Measurements from ENCODE around the gene BBLN.

BBLN gene

DNA sequence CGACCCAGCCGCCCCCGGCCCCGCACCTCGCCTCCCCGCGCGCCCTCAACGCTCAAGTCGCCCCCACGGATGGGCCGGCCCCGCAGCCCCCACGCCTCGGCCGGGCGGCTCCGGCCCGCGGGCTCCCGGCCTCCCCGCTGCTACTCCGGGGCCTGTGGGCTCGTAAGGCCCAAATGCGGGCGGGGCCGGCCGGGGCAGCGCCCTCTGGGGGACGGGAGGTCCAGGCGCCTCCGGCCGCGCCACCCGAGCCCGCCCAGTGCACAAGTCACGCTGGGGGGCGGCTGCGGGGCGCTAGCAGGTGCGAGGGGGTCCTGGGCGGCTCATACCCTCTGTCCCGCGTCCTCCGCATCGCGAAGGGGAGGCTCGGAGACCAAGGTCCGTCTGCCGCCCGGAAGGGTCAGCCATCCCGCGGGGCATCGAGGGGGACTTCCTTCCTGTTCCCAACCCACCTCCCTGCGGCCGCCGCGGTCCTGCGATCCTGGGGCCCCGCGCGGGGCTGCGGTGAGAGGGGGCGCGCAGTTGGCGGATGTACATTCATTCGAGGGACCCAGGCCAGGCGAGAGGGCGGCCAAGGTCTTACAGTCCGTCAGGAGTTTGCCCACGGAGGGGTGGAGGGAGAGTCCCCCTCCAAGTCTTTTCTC lies 31.5 kb downstream of the BBLN start, which contains the start of gene CIZ1:
Gene CIZ1 (minus strand): TSS at position 167 of the 641 bp plus-strand sequence. CDS start 715 bp downstream, outside the sequence.
- peak; percentile 58 for DNase-seq

DNA sequence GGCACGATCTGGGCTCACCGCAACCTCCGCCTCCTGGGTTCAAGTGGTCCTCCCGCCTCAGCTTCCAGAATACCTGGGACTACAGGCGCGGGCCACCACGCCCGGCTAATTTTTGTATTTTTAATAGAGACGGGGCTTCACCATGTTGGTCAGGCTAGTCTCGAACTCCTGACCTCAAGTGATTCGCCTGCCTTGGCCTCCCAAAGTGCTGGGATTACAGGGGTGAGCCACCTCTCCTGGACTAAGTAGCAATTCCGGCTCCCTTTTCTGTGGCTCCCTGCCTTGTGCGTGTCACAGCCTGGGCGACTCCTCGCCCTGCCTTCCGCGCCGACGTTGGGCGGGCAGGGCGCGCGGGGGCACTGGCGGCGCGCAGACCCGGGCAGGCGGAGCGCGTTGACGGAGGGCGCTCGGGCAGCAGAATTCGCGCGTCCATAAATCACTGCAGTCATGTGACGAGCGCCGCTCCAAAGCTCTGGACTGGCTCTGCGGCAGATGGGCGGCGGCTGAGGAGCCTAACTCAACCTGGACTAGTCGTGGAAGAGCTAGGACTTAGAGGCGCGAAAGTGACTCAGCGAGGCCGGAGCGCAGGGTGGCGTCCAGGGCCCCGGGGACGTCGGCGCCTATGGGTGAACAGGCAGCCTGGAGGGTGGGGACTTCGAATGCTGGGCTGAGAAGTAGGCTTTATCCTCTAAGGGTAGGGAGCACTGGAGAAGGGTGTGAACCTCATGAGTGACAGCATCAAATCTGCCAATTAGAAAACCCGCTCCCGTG lies 32.7 kb downstream of the BBLN start:
- DNase-seq: peak; percentile 35

DNA sequence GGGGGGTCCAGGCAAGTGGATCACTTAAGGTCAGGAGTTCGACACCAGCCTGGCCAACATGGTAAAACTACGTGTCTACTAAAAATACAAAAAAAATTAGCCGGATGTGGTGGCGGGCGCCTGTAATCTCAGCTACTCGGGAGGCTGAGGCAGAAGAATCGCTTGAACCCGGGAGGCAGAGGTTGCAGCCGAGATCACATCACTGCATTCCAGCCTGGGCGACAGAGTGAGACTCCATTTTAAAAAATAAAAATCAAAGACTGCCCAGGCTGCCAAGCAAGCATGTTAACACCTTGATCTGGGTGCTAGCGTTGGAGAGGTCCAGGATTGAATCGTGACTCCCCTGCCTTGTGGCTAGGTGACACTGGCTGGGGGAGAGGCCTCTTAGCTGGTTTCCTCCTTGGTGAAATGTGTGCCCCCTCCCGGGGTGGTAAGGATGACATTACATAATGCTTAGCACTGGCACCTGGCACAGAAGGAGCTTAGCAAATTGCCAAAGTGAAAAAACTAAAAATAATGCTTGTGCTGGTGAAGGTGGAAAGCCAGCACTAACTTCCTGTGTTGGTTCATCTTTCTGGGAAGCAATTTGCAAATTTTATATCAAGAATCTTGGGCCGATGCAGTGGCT lies 33.5 kb downstream of the BBLN start:
- no peak for DNase-seq

DNA sequence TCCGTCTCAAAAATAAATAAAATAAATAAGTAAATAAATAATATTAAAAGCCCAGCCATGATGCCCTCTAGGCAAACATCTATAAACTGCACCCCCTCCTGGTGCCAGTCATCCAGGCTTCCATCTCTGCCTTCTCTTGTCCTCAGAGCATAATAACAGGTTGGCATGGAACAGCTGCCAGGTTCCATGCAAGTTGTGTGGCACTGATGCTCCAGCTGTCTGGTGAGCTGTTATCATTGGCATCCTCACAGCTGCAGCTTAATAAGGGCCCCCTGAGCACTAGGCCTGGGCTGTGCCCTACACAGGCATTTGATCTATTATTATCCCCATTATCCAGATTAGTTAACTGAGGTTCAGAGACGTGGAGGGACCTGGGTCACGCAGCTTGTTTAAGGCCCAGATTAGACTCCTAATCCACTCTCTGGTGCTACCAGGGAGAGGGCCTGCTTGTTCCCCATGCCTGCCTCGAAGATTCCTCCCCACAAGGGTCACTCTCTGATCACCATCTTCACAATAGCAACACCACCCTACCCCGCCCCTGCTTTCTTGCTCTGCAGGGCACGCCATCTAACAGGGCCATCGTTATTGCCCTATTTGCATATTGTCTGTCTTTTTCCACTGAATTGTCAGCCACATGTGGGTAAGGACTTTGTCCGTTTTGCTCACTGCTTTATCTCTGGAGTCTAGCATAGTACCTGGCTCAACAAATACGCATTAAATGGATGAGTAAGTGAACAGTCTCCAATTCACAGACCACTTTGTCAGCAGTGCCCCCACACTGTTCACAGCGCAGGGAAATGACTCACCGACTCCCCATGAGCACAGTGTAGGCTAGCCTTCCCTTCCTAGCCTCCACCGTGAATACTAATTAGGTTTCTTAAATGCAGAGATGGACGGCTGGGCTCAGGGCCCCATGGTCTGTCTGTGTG lies 41.6 kb downstream of the BBLN start:
- DNase-seq: no peak

DNA sequence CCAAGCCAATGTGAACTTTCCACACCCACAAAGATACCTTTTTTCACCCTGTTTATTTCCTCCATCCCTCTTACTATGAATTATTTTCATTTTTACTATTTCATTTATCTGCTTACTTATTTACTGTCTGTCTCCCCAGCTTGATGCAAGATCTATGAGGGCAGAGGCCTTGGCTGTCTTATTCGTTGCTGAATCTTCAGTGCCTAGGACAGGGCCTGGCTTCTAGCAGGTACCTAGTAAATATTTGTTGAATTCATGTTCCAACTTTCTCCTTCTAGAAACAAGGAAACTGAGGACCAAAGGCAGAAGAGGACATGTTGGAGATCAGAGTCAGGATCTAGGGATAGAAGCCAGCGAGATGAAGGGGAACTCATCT lies 42.6 kb downstream of the BBLN start:
- no peak for DNase-seq

DNA sequence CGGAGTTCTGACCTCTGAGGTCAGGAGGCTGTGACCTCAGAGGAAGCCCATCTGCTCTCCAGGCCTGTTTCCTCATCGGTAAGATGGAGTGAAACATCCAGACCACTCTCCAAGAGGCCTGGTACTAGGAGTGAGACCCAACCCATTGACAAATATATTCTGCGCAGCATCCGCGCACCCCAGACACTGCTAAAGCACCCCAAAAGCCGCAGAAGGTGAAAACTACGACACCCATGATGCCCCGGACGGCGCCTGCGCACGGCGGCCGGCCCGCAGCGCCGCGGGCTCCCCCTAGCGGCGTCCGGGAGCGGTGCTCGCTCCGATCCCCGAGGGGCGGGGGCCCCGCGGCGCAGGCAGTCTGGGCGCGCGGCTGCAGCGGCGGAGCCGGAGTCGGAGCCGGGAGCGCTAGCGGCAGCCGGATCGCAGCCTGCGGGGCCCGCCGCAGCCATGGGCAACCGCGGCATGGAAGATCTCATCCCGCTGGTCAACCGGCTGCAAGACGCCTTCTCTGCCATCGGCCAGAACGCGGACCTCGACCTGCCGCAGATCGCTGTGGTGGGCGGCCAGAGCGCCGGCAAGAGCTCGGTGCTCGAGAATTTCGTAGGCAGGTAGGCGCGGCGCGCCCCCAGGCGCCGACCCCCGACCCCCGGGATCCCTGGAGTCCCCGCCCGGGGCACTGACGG lies 43.1 kb downstream of the BBLN start, which contains the start of gene DNM1:
Gene DNM1 (plus strand): TSS at position 356 of the 683 bp plus-strand sequence. CDS start 92 bp downstream, at position 448.
- DNase-seq: peak; percentile 56

DNA sequence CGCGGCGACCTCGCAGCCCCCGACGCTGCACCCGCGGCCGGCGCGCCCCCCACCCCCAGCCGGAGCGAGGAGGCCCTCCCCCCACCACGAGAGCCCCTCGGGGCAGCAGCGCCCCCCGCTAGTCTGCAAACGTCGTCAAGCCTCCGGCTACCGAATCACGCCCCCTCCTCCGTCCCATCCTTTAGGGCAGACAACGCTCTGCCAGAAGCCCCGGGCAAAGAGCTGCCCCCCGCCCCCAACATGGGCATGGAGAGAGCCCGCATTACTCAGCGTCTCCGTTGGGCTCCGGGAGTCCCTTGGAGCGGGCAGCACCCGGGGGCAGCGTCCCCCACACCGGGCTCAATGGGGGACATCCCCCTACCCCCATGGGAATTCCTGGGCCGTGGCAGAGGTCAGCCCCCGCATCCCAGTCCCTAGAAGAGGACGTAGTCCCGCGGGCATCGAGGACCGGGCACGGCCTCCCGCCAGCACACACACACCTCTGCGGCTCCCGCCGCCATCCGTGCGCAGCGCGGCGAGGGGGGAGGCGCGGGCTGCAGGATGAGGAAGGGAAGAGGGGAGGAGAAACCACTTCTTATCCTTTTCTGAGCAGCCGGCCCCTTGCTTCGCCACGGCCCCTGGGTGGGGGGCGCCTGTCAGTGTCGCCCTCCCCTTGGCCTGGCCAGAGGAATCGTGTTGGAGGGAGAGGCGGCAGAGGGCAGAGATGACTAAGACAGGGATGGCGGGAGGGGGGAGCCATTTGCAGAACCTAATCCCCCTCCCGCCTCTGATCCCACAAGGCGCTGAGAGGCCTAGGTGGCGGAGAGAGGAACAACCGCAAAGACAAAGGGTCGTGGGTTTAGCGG lies 43.9 kb downstream of the BBLN start:
- DNase-seq: no peak

DNA sequence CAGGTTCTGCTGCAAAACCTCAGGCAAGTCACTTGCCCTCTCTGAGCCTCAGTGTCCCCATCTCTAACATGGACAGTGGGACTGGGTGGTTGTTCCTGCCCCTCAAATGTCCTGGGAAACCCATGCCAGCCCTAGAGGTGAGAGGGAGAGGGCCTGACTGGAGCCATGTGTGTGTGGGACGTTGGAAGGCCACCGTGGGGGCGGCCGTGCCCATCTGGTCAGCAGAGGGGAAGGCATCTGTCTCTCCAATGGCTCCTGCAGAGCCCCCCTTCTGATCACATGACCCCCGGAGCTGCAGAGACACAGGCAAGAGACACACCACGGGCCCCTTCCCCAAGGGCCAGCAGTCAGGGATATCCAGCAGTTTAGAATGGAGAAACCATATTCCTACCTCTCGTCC lies 44.8 kb downstream of the BBLN start:
- no peak for DNase-seq

DNA sequence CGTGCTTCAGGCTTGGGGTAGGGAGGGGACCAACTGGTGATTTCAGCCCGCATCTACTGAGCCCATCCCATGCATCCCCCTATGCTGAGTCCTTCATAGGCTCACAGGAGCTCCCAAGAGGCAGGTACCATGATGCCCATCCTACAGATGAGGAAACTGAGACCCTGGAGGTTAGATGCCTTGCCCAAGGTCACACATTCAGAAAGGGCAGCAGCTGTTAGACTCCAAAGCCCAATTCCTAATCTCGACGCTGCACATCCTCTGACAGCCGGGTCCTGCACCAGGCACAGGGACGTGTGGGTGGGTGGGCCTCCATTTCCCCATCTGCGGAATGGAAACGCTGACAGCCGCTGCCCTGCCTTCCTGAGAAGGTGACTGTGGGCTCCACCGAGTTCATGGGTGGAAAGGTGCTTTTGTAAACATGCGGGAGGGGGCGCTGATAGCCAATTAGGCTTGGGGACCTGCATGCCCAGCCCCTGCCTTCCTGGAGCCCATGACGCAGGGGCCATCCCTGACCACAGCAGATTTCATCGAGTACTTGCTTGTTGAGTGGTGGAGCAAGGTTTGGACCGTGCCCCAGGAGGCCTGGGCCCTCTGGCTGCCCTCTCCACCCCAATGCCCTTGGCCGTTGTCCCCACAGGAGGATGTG lies 45.4 kb downstream of the BBLN start:
- no peak for DNase-seq

DNA sequence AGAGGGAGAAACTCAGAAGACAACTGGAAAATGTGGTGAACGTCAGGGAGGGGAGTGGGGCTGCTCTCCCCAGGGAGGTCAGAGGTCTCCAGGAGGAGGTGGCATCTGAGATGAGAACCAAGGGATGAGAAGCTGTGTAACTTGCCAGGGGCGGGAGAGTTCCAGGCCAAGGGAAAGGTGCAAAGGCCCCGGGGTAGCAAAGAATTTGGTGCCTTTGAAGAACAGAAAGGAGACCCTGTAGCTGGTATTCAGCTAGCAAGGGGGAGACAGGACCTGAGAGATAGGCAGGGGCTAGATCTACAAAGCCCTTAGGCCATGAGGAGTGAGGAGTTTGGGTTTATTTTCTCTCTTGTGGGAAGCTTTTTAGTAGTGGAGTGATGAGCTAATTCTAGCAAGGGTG lies 46.4 kb downstream of the BBLN start:
- no peak for DNase-seq

DNA sequence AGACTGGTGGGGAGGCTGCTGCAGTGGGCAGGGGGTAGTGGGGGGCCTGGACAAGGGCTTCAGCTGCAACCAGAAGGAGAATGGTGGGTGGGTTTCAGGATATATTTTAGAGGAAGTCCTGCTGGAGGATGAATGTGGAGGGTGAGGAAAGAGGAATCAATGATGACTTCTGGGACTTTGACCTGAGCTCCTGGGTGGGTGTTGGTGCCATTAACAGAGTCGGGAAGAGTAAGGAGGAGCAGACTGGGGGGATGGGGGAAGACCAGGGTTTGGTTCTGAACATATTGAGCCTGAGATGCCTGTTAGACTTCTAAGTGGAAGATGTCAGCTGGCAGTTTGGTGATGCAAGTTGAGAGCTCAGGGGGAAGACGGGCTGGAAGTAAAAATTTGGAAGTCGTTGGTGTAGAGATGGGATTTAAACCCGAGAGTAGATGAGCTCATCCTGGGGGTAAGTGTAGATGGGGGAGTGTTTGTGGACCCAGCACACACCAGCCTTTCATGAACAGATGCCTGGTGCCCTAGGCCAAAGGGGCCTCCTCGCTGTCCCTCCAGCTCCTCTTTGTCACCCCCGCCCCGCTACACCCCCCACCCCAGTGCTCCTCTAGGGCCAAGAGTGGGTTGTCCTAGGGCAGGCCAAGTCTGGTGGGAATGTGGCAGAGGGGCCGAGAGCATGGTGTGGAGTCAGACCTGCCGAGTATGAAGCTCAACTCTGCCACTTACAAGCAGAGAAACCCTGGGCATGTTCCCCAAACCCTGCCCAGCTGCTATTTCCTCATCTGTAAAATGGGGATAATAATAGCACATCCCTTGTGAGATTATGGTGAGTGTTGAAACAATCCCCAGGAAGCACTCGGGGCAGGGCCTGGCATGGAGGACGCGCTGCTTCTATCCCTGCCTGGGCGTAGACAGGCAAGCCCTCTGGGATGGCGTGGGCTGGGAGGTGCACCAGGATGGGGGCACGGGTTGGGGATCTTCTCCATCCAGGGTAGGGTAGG lies 47.1 kb downstream of the BBLN start:
- no peak for DNase-seq

DNA sequence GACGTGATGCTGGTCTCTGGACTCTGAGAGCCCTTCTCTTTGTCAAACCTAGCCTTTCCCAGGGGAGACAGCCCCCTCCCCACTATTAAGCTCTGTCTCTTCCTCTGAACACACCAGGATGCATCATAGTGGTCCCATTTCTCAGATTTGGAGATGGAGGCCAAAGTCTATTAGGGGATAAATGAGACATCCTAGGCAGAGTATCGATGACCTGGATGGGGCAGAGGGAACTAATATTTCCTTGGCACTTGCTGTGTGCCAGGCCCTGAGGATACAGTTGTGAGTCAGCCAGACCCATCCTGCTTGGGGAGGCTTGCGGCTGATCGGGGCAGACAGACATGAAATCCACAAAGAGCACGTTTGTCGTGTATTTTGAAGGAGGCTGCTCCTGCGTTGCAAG lies 48.3 kb downstream of the BBLN start:
- no peak for DNase-seq

DNA sequence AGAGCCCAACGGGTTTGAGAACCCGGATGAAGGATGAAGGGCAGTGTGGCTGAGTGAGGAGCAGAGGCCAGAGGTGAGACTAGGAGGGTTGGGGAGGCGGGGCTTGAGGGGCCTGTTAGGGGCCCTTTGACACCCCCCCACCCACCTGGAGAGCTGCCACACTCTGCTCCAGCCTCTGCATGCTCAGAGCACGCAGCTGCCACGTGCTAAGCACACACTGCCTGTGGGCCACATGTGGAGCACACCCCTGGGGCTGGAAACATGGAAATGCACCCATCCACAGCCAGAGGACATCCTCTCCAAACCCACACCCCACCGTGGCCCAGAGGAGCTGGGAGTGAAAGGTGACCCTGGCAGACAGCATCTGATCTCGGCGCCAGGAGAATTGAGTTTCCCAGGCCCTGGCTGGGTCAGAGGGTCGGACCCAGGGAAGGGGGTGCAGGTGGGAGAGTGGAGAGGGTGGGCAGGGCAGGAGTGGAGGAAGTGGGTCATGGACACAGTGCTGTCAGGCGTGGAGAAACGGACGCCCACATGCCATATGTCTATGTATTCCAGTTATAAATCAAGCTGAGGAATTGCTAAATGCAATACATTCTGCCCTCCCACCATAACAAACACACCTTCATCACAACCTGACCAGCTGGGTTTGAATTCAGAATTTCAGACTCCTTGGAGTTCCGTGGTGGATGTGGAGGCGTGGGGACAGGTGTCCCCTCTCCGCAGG lies 49.0 kb downstream of the BBLN start:
- no peak for DNase-seq

DNA sequence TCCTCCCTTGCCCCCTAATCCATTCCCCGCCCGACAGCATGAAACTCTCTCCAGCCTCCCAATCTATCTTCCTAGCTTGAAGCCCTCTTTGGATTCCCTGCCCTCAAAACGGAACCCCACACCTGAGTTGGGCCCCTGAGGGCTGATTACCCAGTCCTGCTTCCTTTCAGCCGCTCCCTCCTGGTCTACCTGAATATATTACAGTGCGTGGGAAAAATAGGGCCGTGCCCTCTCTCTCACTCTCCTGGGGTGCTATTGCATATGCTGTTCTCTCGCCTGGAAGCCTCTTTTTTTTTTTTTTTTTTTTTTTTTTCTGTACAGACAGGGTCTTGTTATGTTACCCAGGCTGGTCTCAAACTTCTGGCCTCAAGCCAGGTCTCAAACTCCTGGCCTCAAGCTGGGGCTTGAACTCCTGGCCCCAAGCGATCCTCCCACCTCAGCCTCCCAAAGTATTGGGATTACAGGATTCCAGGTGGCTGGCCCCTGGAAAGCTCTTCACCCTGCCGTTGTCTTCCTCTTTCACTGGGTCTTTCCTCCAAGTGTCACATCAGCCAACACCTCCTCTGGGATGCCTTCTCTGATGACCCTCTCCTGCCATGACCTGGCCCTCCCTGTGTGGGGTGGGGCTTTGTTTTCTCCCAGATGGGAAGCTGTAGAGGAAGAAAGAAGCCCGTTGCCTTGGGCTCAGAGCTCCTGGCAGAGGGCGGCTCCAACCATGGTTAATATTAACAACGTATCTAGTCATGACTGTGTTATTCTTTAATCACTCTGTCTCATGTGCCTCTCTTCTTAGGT lies 51.3 kb downstream of the BBLN start:
- no peak for DNase-seq

DNA sequence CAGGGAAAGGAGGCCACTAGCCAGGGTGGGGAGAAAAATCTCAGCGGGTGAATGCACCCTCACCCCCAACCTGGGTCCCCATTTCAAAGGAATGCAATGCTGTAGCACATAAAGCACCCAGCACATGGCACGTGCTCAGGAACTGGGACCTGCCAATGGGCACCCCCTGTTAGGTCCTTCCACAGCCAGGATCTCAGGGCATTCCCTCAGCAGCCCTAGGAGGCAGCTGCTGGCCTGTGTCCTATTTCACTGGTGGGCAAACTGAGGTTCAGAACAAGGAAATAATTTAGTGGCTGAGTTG lies 51.9 kb downstream of the BBLN start:
- DNase-seq: no peak
